HepG2 (cell line): ENCODE results near the gene RGS7. TPM values are rescaled to one million over a fixed set of nuclear protein-coding genes. Genes with fewer than 3 reads are reported as not detected.

Source experiments
- ATAC-seq: fragments of 200-7000 bp; cut with Tn5 transposase; 3 replicates; pipeline ENCODE4 v1.9.1; 2020; ENCODE audit warnings: mild to moderate bottlenecking, moderate library complexity
- BruUV-seq: library from RNA; stranded (reverse); fragments of 400-500 nt; replicated peaks from 2 replicates; lab custom pipeline; 2021; lab: Mats Ljungman, UMichigan
- CTCF ChIA-PET: fragments of 300-600 bp; formaldehyde crosslinking; extraction: SDS; loops from one replicate; lab custom pipeline; 2021; ENCODE audit warnings: low total read pairs, inconsistent platforms, low intra/inter-chr PET ratio; lab: Yijun Ruan, JAX
- POLR2A ChIA-PET: fragments of 350-600 bp; sonication (Branson Sonifier 250); formaldehyde crosslinking; loops from one replicate; lab custom pipeline; 2020; ENCODE audit warnings: antibody characterized with exemption, inconsistent platforms; lab: Yijun Ruan, JAX
- DNase-seq: peaks from one replicate; pipeline ENCODE4 v3.0.0-alpha.2; 2015; ENCODE audit warnings: low spot score
- FAIRE-seq: peaks from 3 replicates; lab custom pipeline; 2011; peaks lifted over from hg19 to GRCh38; lab: Jason Lieb, UNC
- H2AFZ ChIP-seq: one replicate; pipeline ENCODE4 v1.6.1; 2011; ENCODE audit warnings: low read length, inconsistent platforms
- H3K27ac ChIP-seq: fragments of 300-600 bp; 3 replicates; pipeline ENCODE4 v1.8.0; 2011; ENCODE audit warnings: mixed run types, mild to moderate bottlenecking, mixed read lengths, low read length, inconsistent platforms; ENCODE audit not compliant: insufficient read depth; ENCODE audit errors: extremely low read length
- H3K27me3 ChIP-seq, 2 experiments: fragments of 200-600 bp in 1 of 2; 2 replicates in 1 of 2; 3 replicates in 1 of 2; pipeline versions ENCODE4 v1.6.0 to v1.8.0; 2011; ENCODE audit warnings: low read length in 2 of 2, mild to moderate bottlenecking in 2 of 2, moderate library complexity in 2 of 2, inconsistent platforms in 1 of 2; ENCODE audit not compliant: insufficient read depth in 2 of 2, control insufficient read depth in 1 of 2
- H3K36me3 ChIP-seq, 2 experiments: fragments of 200-600 bp in 1 of 2; replicated peaks in 1 of 2; 2 replicates in 1 of 2; 3 replicates in 1 of 2; pipeline versions ENCODE4 v1.5.1 to v1.8.0; 2011; ENCODE audit warnings: low read length in 2 of 2, inconsistent platforms in 1 of 2; ENCODE audit not compliant: insufficient read depth in 2 of 2, control insufficient read depth in 1 of 2
- H3K4me1 ChIP-seq: 2 replicates; pipeline ENCODE4 v1.5.1; 2012; ENCODE audit warnings: low read length, inconsistent platforms; ENCODE audit not compliant: insufficient read depth
- H3K4me2 ChIP-seq: 2 replicates; pipeline ENCODE4 v1.6.0; 2011; ENCODE audit warnings: low read depth, low read length, inconsistent platforms
- H3K4me3 ChIP-seq, 3 experiments: fragments of 200-600 bp in 1 of 3; sonication (generic), shearing (Covaris generic) in 1 of 3; replicated peaks in 1 of 3; 2 replicates each; pipeline ENCODE4 v1.5.1; 2011 to 2016; ENCODE audit warnings: low read length in 3 of 3, inconsistent platforms in 2 of 3, low read depth in 2 of 3, mild to moderate bottlenecking in 2 of 3, control low read depth in 1 of 3, mixed read lengths in 1 of 3; ENCODE audit not compliant: insufficient read depth in 1 of 3
- H3K79me2 ChIP-seq: one replicate; pipeline ENCODE4 v1.6.1; 2011; ENCODE audit warnings: low read length, inconsistent platforms; ENCODE audit not compliant: insufficient read depth
- H3K9ac ChIP-seq: 2 replicates; pipeline ENCODE4 v1.6.0; 2011; ENCODE audit warnings: mild to moderate bottlenecking, low read depth, low read length, inconsistent platforms; ENCODE audit not compliant: insufficient read depth
- H3K9me3 ChIP-seq: 2 replicates; pipeline ENCODE4 v1.5.1; 2012; ENCODE audit warnings: mild to moderate bottlenecking, low read length
- H4K20me1 ChIP-seq: 2 replicates; pipeline ENCODE4 v1.6.0; 2011; ENCODE audit warnings: inconsistent platforms, mild to moderate bottlenecking, low read length, moderate library complexity; ENCODE audit not compliant: insufficient read depth
- AGO1 ChIP-seq: fragments of 200-400 bp; formaldehyde crosslinking; IDR thresholded peaks from 2 replicates; pipeline ENCODE4 v1.6.1; 2017; ENCODE audit warnings: mild to moderate bottlenecking, low read depth, low read length, moderate library complexity; ENCODE audit not compliant: poor library complexity, severe bottlenecking
- ELF1 ChIP-seq: sonication (generic); formaldehyde crosslinking; IDR thresholded peaks from 2 replicates; pipeline ENCODE4 v1.4.0; 2020; ENCODE audit warnings: missing genetic modification reagents
- FUBP1 ChIP-seq: sonication (generic); formaldehyde crosslinking; IDR thresholded peaks from 2 replicates; pipeline ENCODE4 v1.5.1; 2020; ENCODE audit warnings: missing genetic modification reagents, mild to moderate bottlenecking, borderline replicate concordance
- NRL ChIP-seq: sonication (generic); formaldehyde crosslinking; IDR thresholded peaks from 2 replicates; pipeline ENCODE4 v1.5.0; 2020; ENCODE audit warnings: missing genetic modification reagents, mild to moderate bottlenecking, moderate library complexity, borderline replicate concordance
- REPIN1 ChIP-seq: sonication (generic); formaldehyde crosslinking; IDR thresholded peaks from 2 replicates; pipeline ENCODE4 v1.8.0; 2022; ENCODE audit warnings: missing genetic modification reagents, low read depth, mild to moderate bottlenecking, borderline replicate concordance
- REST ChIP-seq, 2 experiments: IDR thresholded peaks; 2 replicates each; pipeline ENCODE4 v1.6.1; 2011 to 2012; ENCODE audit warnings: low read length in 2 of 2, borderline replicate concordance in 1 of 2, low read depth in 1 of 2, mild to moderate bottlenecking in 1 of 2, moderate library complexity in 1 of 2
- TCF12 ChIP-seq, 2 experiments: fragments of 450-650 bp in 1 of 2; sonication (generic) in 1 of 2; formaldehyde crosslinking in 1 of 2; IDR thresholded peaks; 2 replicates each; pipeline versions ENCODE4 v1.6.1 to v1.8.0; 2017 to 2022; ENCODE audit warnings: antibody characterized with exemption in 1 of 2, mild to moderate bottlenecking in 1 of 2, missing genetic modification reagents in 1 of 2, moderate library complexity in 1 of 2
- TGIF2 ChIP-seq: IDR thresholded peaks from 2 replicates; pipeline ENCODE4 v1.6.1; 2016; ENCODE audit warnings: control low read depth, missing compliant biosample characterization
- ZFP82 ChIP-seq: sonication (generic); formaldehyde crosslinking; IDR thresholded peaks from 2 replicates; pipeline ENCODE4 v1.5.1; 2020; ENCODE audit warnings: mild to moderate bottlenecking, missing genetic modification reagents, borderline replicate concordance
- ZNF790 ChIP-seq: sonication (generic); formaldehyde crosslinking; IDR thresholded peaks from 2 replicates; pipeline ENCODE4 v1.8.0; 2022; ENCODE audit warnings: missing genetic modification reagents, mild to moderate bottlenecking, borderline replicate concordance
- ZNF792 ChIP-seq: IDR thresholded peaks from 2 replicates; pipeline ENCODE4 v1.6.1; 2016
- WGBS: methylation state at CpG from one replicate; pipeline ENCODE4 v1.1.6; 2017; ENCODE audit warnings: low lambda C conversion rate; 5-methylcytosine and 5-hydroxymethylcytosine counted together
- in situ Hi-C: cut with HindIII; loops from 2 replicates; pipeline ENCODE4 v1.10.0; 2017; ENCODE audit warnings: low pct_unique_long_range_greater_than_20kb; ENCODE audit not compliant: extremely low pct_ligation_motif_present
- intact Hi-C: fragments of 100-400 bp; cut with micrococcal nuclease; formaldehyde crosslinking; loops from one replicate; pipeline ENCODE4 v1.10.0; 2022; ENCODE audit not compliant: unreplicated experiment
- polyA plus RNA-seq, 8 experiments: library from polyadenylated mRNA; depleted of rRNA in 3 of 8; stranded (reverse) in 7 of 8; unstranded in 1 of 8; fragments of >200 nt; fragmentation: Illumina TruSeq in 4 of 8; extraction: Trizol in 4 of 8; gene quantifications; 2 replicates each; pipeline versions ENCODE4 v1.2.1 to v1.2.3, GENCODE V29; 2011 to 2016; ENCODE audit warnings: low read depth in 4 of 8, missing spikeins in 1 of 8, mixed read lengths in 1 of 8; ENCODE audit not compliant: insufficient read depth in 1 of 8
- total RNA-seq, 5 experiments: library from RNA; depleted of rRNA; stranded (reverse); fragments of >200 nt; fragmentation: Illumina TruSeq; extraction: Trizol; gene quantifications; 2 replicates each; pipeline ENCODE4 v1.2.3, GENCODE V29; 2016; ENCODE audit warnings: low read depth in 1 of 5

Gene RGS7
- total and polyA plus RNA-seq, 2 of the 13 experiments (the other 11 are each of a cell fraction or from before 2014, with no cell fraction given), result not detected

- H3K4me2 ChIP-seq, result no peak overlapping the region
- intact Hi-C loops (no loop called here), in situ Hi-C loops (no loop called here)
- no peak for DNase-seq
- H3K27me3 ChIP-seq, result no peaks in the 10 kb centered on the region; a peak in 1 of 5 replicates
- POLR2A ChIA-PET, result no interaction called here
- no peak overlapping the region for H3K4me3 ChIP-seq
- WGBS, result 17% methylated on average over 2 of the region's 2 CpGs
- H2AFZ ChIP-seq, result no peak overlapping the region
- no peaks in the 10 kb centered on the region for H3K9me3 ChIP-seq
- H4K20me1 ChIP-seq, result no peaks in the 10 kb centered on the region
- CTCF ChIA-PET, result no interaction called here
- no peak for ATAC-seq
- H3K4me1 ChIP-seq, result no peaks in the 10 kb centered on the region
- TF ChIP-seq REPIN1 (CRISPR knock-in tag), result no peak
- TF ChIP-seq ZNF790 (CRISPR knock-in tag), result no peak
- H3K36me3 ChIP-seq, result no peaks in the 10 kb centered on the region
- BruUV-seq, result no TSS peak
- no peak overlapping the region for H3K27ac ChIP-seq
- H3K79me2 ChIP-seq, result no peaks in the 10 kb centered on the region
- H3K9ac ChIP-seq, result no peak overlapping the region
- FAIRE-seq, result no peak
Measured at GRCh38 chr1:241325456-241325855, 31.5 kb downstream of the RGS7 start.

- Histone ChIP-seq H3K4me3 (no peak overlapping the region), H3K36me3 (no peaks in the 10 kb centered on the region), H3K4me1 (no peaks in the 10 kb centered on the region), H3K79me2 (no peaks in the 10 kb centered on the region), H4K20me1 (no peaks in the 10 kb centered on the region), H2AFZ (no peak overlapping the region), H3K9ac (no peak overlapping the region), H3K27me3 (no peaks in the 10 kb centered on the region), H3K27ac (no peak overlapping the region), H3K9me3 (no peaks in the 10 kb centered on the region), H3K4me2 (no peak overlapping the region)
- in situ Hi-C loops (no loop called here), intact Hi-C loops (no loop called here)
- FAIRE-seq, result no peak
- ATAC-seq, result no peak
- BruUV-seq, result no TSS peak
- ChIA-PET CTCF (no interaction called here), POLR2A (no interaction called here)
- WGBS, result 16% methylated on average over 9 of the region's 9 CpGs
- DNase-seq, result no peak
- TF ChIP-seq FUBP1 (no peak), AGO1 (no peak), ZFP82 (no peak), TCF12 (IDR thresholded peaks at IDR 0.05) (no peak), TCF12 (CRISPR knock-in tag; IDR thresholded peaks at IDR 0.05) (no peak), ZNF792 (0 out of 2 replicates have a peak, but pooled peaks have one; percentile 44), ELF1 (CRISPR knock-in tag) (no peak), NRL (CRISPR knock-in tag) (no peak), TGIF2 (0 out of 2 replicates have a peak, but pooled peaks have one; percentile 37), REST (IDR thresholded peaks at IDR 0.05; ENCODE audit: borderline replicate concordance in 1 of 2, low read depth in 1 of 2, low read length in 2 of 2) (peak; percentile 79 to 97)
Measured at GRCh38 chr1:241323514-241324195, 33.4 kb downstream of the RGS7 start.
